ENCODE data around the gene YAP1.
"Not testable (repeated sequence)": the region's sequence is repeated elsewhere in the genome, so short reads cannot be mapped to it uniquely, and the experiment has no call there.

Gene YAP1

DNA sequence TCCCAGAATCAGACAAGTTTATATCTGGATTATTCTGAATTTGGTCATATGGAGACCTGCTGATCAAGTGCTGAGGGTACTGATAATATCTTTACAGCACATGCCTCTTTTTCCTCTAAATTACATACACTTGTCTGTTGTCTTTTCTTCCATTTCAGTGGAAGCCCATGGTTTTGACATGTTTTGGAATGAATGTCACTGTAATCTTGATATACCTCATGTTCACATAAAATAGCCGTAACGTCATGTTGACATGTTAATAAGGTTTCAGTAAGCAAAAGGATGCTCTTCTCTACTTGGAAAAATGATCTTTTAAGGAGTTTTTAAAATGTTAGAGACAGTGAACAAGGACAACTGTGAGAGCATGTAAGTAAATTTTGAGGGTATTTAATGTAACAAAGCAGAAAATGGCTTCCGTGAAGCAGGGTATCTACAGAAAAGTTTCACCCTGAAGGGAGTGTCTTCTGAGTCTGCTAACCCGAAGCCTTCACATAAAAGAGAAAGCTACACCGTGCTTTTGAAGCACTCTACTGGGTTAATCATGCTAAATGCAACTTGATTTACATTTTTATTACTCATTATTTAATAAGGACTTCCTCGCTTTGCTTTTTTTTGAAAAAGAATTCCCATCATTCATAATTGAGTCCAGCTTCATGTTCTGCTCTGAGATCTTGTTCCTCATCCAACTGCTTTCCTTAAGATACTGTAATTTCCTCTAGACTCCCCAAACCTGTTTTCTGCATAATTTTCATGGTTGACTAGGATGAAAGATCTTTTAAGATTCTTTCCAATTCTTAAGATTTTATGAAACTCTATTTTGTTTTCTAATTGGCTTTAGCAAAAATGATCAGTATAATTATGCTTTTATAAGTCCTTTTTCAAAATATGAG is 56.2 kb downstream of the YAP1 start:
- DNase-seq: no peak

DNA sequence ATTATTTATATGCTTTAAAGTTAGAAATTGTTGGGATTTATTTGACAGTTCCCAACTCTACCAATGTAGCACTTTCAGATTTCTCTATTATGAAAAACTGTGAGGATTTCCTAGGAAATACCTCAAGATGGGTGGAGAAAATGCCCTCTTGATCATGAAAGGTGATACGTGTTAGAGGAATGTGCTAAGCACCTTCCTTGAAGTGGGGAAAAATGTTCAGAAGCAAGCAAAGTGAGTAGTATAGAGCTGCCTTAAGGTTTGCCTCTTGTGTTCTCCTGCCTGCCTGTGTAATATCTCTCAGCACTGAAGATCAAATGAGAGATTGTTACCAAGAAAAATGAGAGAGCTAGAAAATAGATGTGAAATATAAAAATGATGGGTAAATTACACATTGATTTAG is 58.2 kb downstream of the YAP1 start:
- DNase-seq: no peak

DNA sequence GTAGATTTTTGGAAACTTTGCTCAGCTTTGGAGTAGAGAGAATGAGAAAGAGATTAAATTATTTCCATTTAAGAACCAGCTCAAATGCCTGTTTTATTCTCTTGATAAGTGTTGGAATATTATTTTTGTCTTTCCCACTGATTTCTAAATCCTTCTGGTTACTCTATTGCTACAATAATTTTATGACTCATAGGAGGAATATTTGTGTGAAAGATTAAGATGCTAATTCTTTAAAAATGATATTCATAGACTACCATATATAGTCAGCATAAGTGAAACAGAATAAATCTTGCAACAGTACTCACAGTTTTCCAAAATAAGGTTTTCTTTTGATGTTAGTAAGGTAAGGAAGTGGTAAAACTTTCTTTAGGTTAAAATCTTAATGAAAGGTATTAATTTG is 60.9 kb downstream of the YAP1 start:
- no peak for DNase-seq

DNA sequence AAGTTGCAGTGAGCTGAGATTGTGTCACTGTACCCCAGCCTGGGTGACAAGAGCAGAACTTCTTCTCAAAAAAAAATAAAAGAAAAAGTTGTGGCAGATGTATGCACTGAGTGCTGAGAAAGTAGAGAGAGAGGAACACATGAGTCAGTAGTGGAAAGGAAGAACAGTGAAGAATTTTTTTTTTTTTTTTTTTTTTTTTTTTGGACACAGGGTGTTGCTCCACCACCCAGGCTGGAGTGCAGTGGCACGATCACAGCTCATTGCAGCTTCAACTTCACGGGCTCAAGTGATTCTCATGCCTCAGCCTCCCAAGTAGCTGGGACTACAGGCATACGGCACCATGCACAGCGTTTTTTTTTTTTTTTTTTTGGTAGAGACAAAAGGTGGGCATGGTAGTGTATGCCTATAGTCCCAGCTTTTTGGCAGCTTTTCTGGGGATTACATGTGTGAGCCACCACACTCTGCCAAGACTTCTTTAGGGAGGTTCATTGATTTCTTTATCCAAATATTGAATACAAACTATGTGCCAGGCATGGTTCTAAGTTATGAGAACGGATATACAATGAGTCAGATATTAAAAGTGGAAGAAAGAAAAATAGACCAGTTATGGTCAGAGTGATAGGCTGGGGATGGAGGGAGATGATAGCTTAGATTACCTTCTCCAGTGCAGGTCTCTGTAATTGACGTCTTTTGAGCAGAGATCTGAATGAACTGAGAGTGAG is 62.0 kb downstream of the YAP1 start:
- no peak for DNase-seq

DNA sequence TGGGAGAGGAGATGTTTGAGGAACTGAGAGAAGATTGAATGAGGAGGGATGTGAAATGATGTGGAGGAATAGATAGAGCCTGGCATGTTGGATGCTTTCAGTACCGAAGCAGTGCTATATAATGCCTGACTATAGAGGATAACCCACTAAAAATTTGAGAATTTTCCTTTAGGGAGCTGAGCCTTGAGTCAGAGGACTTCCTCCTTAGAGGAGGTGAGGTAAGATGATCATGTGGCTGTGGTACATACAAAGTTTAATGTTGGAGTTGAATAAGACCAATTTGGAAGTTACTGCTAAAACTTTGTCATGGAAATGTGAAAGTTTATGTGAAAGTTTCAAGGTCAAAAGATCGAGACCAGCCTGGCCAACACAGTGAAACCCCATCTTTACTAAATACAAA is 66.9 kb downstream of the YAP1 start:
- DNase-seq: no peak

DNA sequence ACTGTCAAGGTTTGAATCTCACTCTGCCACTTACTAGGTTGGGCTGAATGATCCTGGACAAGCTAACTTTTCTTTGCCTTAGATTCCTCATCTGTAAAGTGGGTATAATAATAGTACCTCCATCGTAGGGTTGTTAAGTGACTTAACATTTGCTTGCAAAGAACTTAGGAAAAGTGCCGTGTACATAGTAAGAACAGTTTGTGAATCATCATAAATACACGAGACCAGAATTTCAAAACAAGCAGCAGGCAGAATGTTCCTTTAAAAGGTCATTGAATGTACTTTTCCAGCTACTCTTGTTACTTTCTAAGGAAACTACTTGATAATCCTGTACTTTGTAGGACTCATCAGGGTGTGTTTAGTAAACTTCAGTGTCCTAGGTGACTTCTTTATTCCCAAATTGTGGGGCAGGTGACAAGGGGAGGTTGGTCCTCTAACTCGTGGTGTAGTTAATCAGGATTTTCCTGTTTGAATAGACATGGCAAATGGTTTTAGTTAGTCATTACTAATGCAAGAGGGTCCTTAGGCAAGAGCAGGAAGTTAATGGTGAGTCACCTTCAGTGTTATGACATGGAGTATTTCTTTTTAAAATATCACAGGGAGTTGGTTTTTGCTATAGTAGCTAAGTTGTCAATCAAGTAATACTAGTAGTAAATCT is 67.9 kb downstream of the YAP1 start:
- DNase-seq: no peak

DNA sequence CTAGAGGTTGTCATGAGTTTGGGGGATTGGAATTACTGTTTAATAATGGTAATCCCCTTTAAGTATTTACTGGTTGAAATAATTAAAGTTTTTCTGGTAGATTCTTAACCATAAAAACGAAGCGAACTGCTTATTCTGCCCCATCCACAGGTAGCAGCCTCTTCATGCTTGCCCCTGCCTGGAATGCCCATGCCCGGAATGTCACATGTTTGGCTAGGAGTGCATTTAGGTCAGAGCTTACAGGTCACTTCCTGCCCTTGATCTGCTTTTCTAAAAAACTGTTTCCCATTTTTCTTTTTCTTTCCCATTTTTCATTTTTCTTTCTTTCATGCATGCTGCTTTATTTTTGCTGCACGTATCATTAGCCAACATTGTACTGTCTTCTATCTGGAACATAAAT is 69.1 kb downstream of the YAP1 start:
- no peak for DNase-seq

DNA sequence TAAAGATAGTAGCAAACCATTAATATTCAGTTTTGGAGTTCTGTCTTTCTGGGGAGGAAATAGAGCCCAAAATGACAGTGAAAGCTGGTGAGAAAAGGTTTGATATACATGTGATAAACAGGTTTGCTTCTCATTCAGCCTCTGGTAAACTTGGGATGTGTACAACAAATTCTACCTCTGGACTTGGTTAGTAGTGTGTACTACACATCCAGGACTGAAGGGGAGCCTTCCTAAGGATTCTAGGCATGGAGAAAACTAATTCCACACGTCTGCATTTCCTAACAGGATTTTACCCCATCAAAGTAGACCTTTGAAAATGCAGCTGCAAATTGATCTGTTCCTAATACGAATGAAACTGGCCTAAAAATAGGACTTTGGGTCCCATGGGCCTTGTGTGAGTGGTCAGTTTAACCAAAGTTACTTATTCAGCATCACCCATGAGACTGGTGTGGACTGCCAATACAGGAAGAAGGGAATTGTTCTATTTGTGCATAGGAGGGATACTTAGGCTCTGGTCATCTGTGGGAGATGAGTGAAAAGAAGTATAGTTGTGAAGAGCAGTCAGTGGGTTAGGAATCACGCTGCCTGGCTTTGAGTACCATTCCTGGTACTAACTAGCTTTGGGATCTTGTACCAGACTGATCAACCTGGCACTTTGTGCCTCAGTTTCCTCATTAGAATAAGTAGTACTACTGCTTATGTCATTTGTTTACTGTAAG is 74.2 kb downstream of the YAP1 start:
- no peak for DNase-seq

DNA sequence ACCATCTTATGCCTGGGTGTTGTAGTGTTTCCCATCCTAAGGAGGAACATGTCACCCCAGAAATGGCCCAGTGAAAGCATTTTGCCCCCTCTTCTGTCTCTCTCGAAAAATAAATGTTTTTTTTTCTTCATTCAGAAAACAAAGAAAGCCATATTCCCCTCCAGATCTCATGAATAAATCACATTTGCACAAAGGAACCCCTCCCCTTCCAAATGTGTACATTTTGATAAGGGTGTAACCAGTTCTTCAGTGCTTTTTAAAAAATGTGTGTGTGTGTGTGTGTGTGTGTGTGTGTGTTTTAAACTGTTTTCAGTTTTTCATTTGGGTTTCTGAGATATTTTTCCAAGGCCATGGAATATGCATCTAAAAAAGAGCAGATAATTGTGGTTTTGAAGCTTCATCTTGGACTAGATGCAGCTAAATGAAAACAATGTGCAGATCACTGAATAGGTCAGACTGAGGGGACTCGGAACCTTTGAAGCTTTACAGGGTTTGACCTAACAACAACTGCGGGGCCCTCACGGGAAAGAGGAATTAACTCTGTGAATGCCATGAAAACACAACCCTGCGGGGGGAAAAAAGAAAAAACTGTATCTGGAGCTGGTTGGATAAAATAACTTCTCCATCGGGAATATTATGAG is 76.4 kb downstream of the YAP1 start:
- DNase-seq: no peak

DNA sequence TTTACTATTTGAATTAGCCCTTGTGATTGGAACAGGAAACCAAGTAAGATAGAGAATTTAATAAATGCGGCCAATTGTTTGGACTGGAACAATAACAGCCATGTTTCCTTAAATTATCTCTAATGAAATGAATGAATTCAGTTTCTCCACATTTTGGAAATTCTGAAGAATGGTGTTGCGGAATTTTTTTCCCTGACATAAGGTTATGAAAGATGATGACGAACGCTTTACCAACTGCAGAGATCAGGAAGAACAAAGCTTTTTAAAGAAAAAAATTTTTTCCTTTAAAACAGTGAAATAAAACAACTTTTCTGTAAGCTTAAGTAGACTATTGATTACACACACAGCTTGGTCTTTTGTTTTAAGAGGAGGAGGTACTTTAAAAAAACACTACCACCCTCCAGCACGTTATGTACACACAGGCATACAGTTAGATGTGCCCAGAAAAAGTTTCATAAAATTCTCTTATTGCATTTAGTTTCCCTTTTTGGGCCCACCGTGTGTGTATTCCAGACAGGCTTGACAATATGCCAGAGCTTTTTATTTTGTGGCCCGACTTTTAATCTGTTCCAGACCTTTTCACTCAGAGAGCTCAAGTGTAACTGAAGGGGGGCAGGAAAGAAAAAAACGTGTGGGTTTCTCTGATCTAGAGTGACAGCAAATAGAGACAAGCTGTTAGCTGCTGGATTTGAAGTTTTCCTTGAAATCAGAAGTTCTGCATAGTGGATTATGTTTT is 77.3 kb downstream of the YAP1 start:
- DNase-seq: no peak

DNA sequence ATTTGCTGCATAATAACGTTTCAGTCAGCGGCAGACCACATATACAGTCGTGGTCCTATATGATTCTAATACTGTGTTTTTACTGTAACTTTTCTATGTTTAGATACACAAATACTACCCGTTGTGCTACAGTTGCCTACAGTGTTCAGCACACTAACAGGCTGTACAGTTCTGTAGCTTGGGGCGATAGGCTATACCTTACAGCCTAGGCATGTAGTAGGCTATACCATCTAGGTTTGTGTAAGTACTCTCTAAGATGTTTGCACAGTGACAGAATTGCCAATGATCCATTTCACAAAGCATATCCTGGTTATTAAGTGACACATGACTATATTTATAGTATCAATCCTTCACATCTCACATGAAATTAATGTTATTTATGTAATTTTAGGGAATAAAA is 78.2 kb downstream of the YAP1 start:
- DNase-seq: no peak

DNA sequence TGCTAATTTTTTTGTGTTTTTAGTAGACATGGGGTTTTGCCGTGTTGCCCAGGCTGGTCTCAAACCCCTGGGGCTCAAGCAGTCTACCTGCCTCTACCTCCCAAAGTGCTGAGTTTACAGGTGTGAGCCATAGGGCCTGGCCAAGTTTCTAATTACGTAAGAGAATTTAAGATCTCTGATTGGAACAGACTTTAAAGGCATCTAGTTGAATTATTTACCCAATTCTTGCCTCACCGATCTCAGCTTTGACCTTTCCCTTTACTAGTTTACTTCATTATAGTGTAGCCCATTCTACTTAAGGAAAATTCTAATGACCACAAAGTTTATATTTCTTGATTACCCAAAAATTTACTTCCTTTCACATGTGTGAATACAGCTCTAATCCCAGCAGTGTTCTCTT is 81.6 kb downstream of the YAP1 start:
- DNase-seq: no peak

DNA sequence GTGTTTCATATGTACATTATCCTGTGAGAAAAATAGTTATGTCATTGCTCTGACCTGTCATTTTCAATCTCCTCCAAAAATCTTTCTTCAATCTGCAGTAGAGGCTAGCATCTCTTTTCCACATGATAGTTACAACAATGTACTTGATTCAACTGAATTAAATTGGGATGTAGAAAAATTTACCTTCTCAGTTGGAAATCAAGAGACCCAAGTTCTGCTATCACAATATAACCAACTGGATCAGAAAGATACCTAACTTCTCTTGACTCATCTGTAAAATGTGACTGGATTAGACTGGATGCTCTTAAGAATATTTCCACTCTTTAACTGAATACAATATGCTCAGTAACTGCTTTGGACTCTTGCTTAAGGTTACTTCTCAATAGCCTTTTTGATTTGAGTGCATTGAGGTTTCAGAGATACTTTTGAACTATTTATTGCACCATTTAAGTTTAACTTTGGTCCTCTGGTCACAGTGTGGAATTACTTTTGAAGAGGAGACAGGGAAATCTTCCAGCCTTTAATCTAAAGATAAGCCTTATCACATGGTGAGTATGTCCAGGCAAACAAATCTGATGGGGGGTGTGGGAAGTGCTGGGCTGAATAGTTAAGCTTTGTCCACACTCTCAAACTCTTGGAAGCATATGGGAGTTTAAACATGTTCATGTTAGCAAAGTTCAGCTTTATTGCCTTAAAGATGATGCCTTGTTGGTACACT is 82.3 kb downstream of the YAP1 start:
- no peak for DNase-seq

DNA sequence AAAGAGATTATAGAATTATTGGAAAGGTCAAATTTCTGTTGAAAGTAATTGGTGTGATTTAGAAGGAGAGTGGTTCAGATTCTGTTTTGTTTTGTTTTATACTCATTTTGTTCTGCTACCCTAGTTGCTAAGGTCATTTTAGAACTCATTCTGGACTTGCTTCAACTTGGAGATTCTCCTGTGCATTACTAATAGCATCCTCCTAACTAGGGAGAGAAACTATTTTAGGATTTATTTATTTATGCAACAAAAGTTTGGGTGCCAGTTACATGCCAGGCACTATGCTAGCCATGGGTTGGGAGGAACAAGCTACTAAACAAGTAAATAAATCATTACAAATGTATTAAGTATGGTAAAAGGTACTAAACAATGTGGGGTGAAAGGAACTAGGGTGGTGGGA is 84.0 kb downstream of the YAP1 start:
- DNase-seq: no peak

DNA sequence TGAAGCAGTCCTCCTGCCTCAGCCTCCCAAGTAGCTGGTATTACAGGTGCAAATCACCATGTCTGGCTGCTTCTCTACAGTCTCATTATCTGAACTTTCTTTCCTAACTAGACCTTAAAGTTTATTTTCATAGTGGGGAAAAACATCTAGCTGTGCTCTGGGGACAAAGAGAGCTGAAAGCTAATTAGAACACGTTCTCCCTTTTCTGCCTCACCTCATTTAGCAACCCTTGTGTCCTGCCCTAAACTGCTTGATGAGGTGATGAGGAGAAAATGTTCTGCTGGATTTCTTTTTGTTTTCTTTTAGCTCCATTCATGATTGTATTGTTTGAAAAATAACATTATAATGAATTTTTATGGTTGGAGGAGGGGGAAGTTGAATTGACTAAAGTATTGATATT is 84.7 kb downstream of the YAP1 start:
- no peak for DNase-seq

DNA sequence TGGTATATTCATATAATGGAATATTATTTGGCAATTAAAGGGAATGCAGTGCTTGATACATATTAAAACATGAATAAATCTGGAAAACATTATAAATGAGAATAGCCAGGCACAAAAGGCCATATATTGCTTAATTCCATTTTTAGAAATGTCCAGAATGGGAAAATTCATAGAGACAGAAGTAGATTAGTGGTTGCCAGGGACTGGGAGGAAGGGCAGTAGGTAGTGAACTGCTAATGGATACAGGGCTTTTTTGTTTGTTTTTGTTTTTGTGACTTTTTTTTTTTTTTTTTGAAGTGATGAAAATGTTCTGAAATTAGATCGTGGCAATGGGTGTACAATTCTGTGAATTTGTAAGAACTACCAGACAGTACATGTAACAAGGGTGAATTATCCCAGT is 86.1 kb downstream of the YAP1 start:
- DNase-seq: no peak

DNA sequence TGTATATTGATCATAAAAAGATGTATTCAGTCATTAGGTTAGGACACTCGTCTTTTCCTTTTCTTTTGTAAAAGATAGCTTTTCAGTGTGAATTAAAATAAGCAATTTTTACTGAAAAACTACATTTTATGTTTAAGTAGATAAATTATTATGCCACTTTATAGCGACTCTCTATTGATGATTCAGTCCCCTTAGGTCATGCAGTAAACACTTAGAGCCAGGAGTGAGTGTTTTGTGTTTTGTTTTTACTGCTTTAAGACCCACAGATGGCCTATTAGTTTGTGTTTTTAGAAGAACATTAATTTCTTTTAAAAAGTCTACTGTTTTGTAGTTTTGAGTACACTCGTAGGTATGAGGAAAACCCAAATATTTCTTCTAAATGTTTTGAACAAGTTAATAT is 86.6 kb downstream of the YAP1 start:
- DNase-seq: no peak

DNA sequence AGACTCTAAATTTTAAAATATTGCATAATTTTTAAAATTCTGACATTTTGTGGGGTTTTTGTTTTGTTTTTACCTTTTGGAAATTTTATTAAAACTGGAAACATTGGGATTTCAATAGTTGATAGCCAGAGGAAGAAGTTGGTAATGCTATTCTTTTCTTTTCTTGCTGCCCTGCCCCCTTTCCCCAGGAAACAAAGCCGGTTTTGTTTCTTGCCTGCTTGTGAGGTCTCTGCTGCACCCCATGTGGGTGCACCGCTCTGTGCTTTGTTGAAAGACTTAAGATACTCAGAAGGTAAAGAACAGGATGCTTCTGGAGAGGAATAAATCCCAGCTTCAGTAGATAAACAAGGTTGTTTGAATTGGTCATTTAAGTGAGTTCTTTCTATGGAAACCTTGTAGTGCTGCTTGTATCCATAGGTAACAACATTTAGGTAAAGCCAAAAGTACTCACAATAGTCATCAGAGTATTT is 87.5 kb downstream of the YAP1 start:
- DNase-seq: no peak

DNA sequence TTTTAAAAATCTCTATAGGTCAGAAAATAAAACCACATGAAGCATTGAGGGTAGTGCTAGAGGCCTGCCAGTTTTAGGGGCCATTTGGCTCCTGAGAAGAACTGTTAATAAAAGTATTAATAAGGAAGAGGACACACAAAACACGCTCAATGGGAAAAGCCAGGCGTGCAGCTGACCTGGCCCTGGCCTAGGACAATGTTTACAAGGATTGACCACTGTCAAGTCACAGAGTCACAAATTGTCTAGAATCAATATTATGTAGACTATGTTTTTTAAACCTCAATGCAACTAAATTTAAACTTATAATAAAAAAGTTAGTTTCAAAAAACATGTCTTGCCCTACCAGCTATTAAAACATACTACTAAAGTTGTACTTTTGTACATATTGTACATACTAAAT is 89.4 kb downstream of the YAP1 start:
- DNase-seq: no peak

DNA sequence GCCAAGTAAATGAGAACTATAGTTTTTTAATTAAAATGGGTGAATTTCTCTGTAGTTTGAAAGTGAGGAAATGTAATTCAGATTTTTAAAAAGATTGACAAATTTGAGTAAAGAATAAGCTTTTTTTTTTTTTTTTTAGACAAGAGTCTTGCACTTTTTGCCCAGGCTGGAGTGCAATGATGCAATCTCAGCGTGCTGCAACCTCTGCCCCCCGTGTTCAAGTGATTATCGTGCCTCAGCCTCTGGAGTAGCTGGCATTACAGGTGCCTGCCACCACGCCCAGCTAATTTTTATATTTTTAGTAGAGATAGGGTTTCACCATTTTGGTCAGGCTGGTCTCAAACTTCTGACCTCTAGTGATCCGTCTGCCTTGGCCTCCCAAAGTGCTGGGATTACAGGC is 90.1 kb downstream of the YAP1 start:
- DNase-seq: not testable (repeated sequence)

DNA sequence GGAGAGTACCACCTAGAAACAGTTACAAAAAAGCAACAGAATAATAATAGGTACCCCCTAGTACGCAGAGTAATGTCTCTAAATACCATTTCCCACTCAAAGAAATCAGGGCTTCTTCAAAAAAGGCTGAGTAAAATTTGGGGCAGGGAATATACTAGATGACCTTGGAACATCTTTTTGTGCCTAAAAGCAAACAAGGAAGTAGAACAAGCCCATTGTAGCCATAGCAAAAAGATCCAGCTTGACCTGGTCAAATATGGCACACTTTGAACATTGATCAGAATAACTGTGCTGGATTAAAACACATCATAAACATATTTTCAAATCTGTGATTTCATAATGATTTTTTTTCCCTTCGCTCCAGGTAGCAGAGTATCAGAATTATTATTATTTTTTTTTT is 91.5 kb downstream of the YAP1 start:
- no peak for DNase-seq

Data from NCI-H2171 treated with DMSO at 0.1 percent for 48 hours (cell line).